GM12891 (cell line): Measurements from ENCODE around the gene SDHD.

Experiments used
- PAX5 ChIP-seq: IDR thresholded peaks from 2 replicates; pipeline ENCODE4 v1.6.1; 2011; ENCODE audit warnings: low read length, moderate library complexity, mild to moderate bottlenecking; ENCODE audit not compliant: insufficient read depth, severe bottlenecking
- POLR2A ChIP-seq: IDR thresholded peaks from 2 replicates; pipeline ENCODE4 v1.6.1; 2011; ENCODE audit warnings: low read depth, low read length, control low read depth
- POLR2AphosphoS5 ChIP-seq: IDR thresholded peaks from 2 replicates; pipeline ENCODE4 v1.6.1; 2011; ENCODE audit warnings: low read depth, low read length, control low read depth
- TAF1 ChIP-seq: IDR thresholded peaks from 2 replicates; pipeline ENCODE4 v1.6.1; 2011; ENCODE audit warnings: low read depth, low read length, control low read depth

- no peak for TF ChIP-seq POLR2A
- TF ChIP-seq POLR2AphosphoS5 = no peak
- TF ChIP-seq TAF1 = no peak
- TF ChIP-seq PAX5 = no peak
These were observed 23.8 kb upstream of the SDHD start for GRCh38 chr11:112062923-112063322.
